Neuronal stem cell (in vitro differentiated cells): ENCODE measurements around the gene MAPK4.
A peak's percentile ranks its signal among the peaks of the same experiment; 100 is the strongest.

Source experiments
- DNase-seq: peaks from one replicate; pipeline ENCODE4 v3.0.0-alpha.2; 2013; ENCODE audit warnings: low spot score
- H2AFZ ChIP-seq: one replicate; pipeline ENCODE4 v1.6.1; 2013; ENCODE audit warnings: mild to moderate bottlenecking, low read length, inconsistent platforms
- H2AK5ac ChIP-seq: 2 replicates; pipeline ENCODE4 v1.6.1; 2013; ENCODE audit warnings: low read depth, mild to moderate bottlenecking, inconsistent platforms, low read length, moderate library complexity, mixed read lengths
- H2BK120ac ChIP-seq: 2 replicates; pipeline ENCODE4 v1.6.1; 2013; ENCODE audit warnings: low read depth, mild to moderate bottlenecking, inconsistent platforms, low read length, moderate library complexity, mixed read lengths
- H2BK12ac ChIP-seq: one replicate; pipeline ENCODE4 v1.6.1; 2013; ENCODE audit warnings: low read length, inconsistent platforms
- H2BK15ac ChIP-seq: 2 replicates; pipeline ENCODE4 v1.6.1; 2013; ENCODE audit warnings: mild to moderate bottlenecking, low read length, inconsistent platforms, mixed read lengths
- H2BK5ac ChIP-seq: one replicate; pipeline ENCODE4 v1.6.1; 2013; ENCODE audit warnings: inconsistent platforms, mild to moderate bottlenecking, low read length, moderate library complexity
- H3K14ac ChIP-seq: one replicate; pipeline ENCODE4 v1.6.1; 2013; ENCODE audit warnings: low read length, inconsistent platforms
- H3K18ac ChIP-seq: 2 replicates; pipeline ENCODE4 v1.6.1; 2013; ENCODE audit warnings: low read length, inconsistent platforms
- H3K23ac ChIP-seq: 2 replicates; pipeline ENCODE4 v1.6.1; 2013; ENCODE audit warnings: low read depth, mild to moderate bottlenecking, mixed read lengths, low read length, inconsistent platforms; ENCODE audit not compliant: poor library complexity
- H3K27ac ChIP-seq: replicated peaks from 3 replicates; pipeline ENCODE4 v1.5.1; 2013; ENCODE audit warnings: low read length, inconsistent platforms
- H3K27me3 ChIP-seq, 3 experiments: 2 replicates each; pipeline ENCODE4 v1.6.1; 2013; ENCODE audit warnings: low read length in 3 of 3, mild to moderate bottlenecking in 2 of 3, inconsistent platforms in 1 of 3, low read depth in 1 of 3, mixed read lengths in 1 of 3, moderate library complexity in 1 of 3; ENCODE audit not compliant: control insufficient read depth in 3 of 3, insufficient read depth in 3 of 3
- H3K36me3 ChIP-seq, 2 donors: replicated peaks in 1 of 2; 2 replicates each; pipeline ENCODE4 v1.6.1; 2013; ENCODE audit warnings: low read length in 2 of 2; ENCODE audit not compliant: control insufficient read depth in 2 of 2, insufficient read depth in 2 of 2
- H3K4ac ChIP-seq: 2 replicates; pipeline ENCODE4 v1.6.1; 2013; ENCODE audit warnings: inconsistent platforms, mild to moderate bottlenecking, low read length, moderate library complexity
- H3K4me1 ChIP-seq, 2 donors: 1 replicate in 1 of 2; 2 replicates in 1 of 2; pipeline ENCODE4 v1.6.1; 2013; ENCODE audit warnings: low read length in 2 of 2, low read depth in 1 of 2; ENCODE audit not compliant: control insufficient read depth in 2 of 2, insufficient read depth in 1 of 2
- H3K4me2 ChIP-seq: one replicate; pipeline ENCODE4 v1.6.1; 2013; ENCODE audit warnings: mild to moderate bottlenecking, low read length, inconsistent platforms; ENCODE audit not compliant: insufficient read depth, poor library complexity, severe bottlenecking
- H3K4me3 ChIP-seq, 2 donors: 2 replicates each; pipeline ENCODE4 v1.5.1; 2013; ENCODE audit warnings: low read length in 2 of 2, mild to moderate bottlenecking in 2 of 2, inconsistent platforms in 1 of 2, moderate library complexity in 1 of 2
- H3K79me1 ChIP-seq: one replicate; pipeline ENCODE4 v1.6.1; 2013; ENCODE audit warnings: low read depth, mild to moderate bottlenecking, inconsistent platforms, low read length, moderate library complexity
- H3K9ac ChIP-seq: one replicate; pipeline ENCODE4 v1.6.1; 2013; ENCODE audit warnings: mild to moderate bottlenecking, low read depth, low read length, inconsistent platforms; ENCODE audit not compliant: poor library complexity
- H3K9me3 ChIP-seq, 2 donors: replicated peaks in 1 of 2; 2 replicates each; pipeline versions ENCODE3 to v1.6.1; 2013; ENCODE audit warnings: low read length in 2 of 2, mild to moderate bottlenecking in 2 of 2, inconsistent platforms in 1 of 2, low read depth in 1 of 2, mixed read lengths in 1 of 2, moderate library complexity in 1 of 2; ENCODE audit not compliant: control insufficient read depth in 2 of 2, insufficient read depth in 1 of 2
- H4K8ac ChIP-seq: one replicate; pipeline ENCODE4 v1.6.1; 2013; ENCODE audit warnings: low read depth, mild to moderate bottlenecking, inconsistent platforms, low read length, moderate library complexity
- H4K91ac ChIP-seq: one replicate; pipeline ENCODE4 v1.6.1; 2013; ENCODE audit warnings: low read length, low read depth, mild to moderate bottlenecking, inconsistent platforms; ENCODE audit not compliant: poor library complexity
- WGBS, 2 donors: extraction: QIAGEN DNeasy Blood & Tissue Kit; methylation state at CpG; one replicate each; pipeline ENCODE4 v1.1.7; 2013; ENCODE audit warnings: missing lambda C conversion rate in 2 of 2, mixed read lengths in 1 of 2; ENCODE audit not compliant: insufficient read length in 2 of 2, insufficient replicate concordance in 1 of 2; ENCODE audit errors: extremely low coverage in 2 of 2; 5-methylcytosine and 5-hydroxymethylcytosine counted together

MAPK4 gene

GRCh38 chr18:50682852-50683251, 123.0 kb downstream of the MAPK4 start:
- H3K18ac ChIP-seq = no peak overlapping the region
- no peak overlapping the region for H2AK5ac ChIP-seq
- no CpG with 5 or more reads among the region's 1 CpG for WGBS, 2 donors
- H3K36me3 ChIP-seq = no peaks in the 10 kb centered on the region
- H2BK15ac ChIP-seq = no peak overlapping the region
- H2BK120ac ChIP-seq = no peak overlapping the region
- H4K91ac ChIP-seq = no peak overlapping the region
- H3K4me1 ChIP-seq = peaks cover 0 to 10% of the 10 kb centered on the region in 2 donors
- H3K27ac ChIP-seq = no peak overlapping the region
- H2AFZ ChIP-seq = no peak overlapping the region
- H2BK5ac ChIP-seq = no peak overlapping the region
- H4K8ac ChIP-seq = no peak overlapping the region
- DNase-seq = no peak
- peaks cover under 1 to 4% of the 10 kb centered on the region in 2 donors for H3K9me3 ChIP-seq
- no peak overlapping the region for H3K14ac ChIP-seq
- no peaks in the 10 kb centered on the region for H3K27me3 ChIP-seq
- no peak overlapping the region for H2BK12ac ChIP-seq
- no peak overlapping the region for H3K23ac ChIP-seq
- H3K4me2 ChIP-seq = no peak overlapping the region
- no peak overlapping the region for H3K9ac ChIP-seq
- H3K4me3 ChIP-seq = no peak overlapping the region
- H3K79me1 ChIP-seq = no peaks in the 10 kb centered on the region
- H3K4ac ChIP-seq = no peak overlapping the region

- Histone ChIP-seq H3K36me3 (no peaks in the 10 kb centered on the region), H2AFZ (no peak overlapping the region), H3K27ac (no peak overlapping the region), H2BK120ac (no peak overlapping the region), H3K4me3 (no peak overlapping the region), H3K23ac (no peak overlapping the region), H3K9ac (no peak overlapping the region), H3K14ac (no peak overlapping the region), H3K18ac (no peak overlapping the region), H3K4ac (no peak overlapping the region), H4K91ac (no peak overlapping the region), H2BK15ac (no peak overlapping the region), H3K9me3 (peaks cover 0 to 4% of the 10 kb centered on the region in 2 donors), H2AK5ac (no peak overlapping the region), H3K27me3 (no peaks in the 10 kb centered on the region), H3K4me1 (peaks cover 5 to 8% of the 10 kb centered on the region in 2 donors), H3K4me2 (no peak overlapping the region), H2BK12ac (no peak overlapping the region), H3K79me1 (no peaks in the 10 kb centered on the region), H2BK5ac (no peak overlapping the region), H4K8ac (no peak overlapping the region)
- DNase-seq = no peak
- no CpG with 5 or more reads among the region's 8 CpGs for WGBS, 2 donors
Observed at GRCh38 chr18:50686409-50686808, 126.5 kb downstream of the MAPK4 start.

GRCh38 chr18:50687491-50687890, 127.6 kb downstream of the MAPK4 start:
- no peak overlapping the region for H4K91ac ChIP-seq
- no peaks in the 10 kb centered on the region for H3K27me3 ChIP-seq
- no CpG with 5 or more reads among the region's 11 CpGs for WGBS, 2 donors
- no peaks in the 10 kb centered on the region for H3K79me1 ChIP-seq
- H2BK120ac ChIP-seq = no peak overlapping the region
- no peak overlapping the region for H2AFZ ChIP-seq
- no peak overlapping the region for H3K27ac ChIP-seq
- H3K4me3 ChIP-seq = no peak overlapping the region
- H3K23ac ChIP-seq = no peak overlapping the region
- H3K4me2 ChIP-seq = no peak overlapping the region
- no peaks in the 10 kb centered on the region for H3K36me3 ChIP-seq
- peak overlapping the region; percentile 32 for H3K9ac ChIP-seq
- no peak overlapping the region for H2BK15ac ChIP-seq
- DNase-seq = no peak
- H3K14ac ChIP-seq = no peak overlapping the region
- no peak overlapping the region for H3K4ac ChIP-seq
- peak overlapping the region; percentile 18 for H2AK5ac ChIP-seq
- peaks cover 5 to 11% of the 10 kb centered on the region in 2 donors for H3K4me1 ChIP-seq
- H3K18ac ChIP-seq = no peak overlapping the region
- no peak overlapping the region for H2BK5ac ChIP-seq
- no peaks in the 10 kb centered on the region for H3K9me3 ChIP-seq
- H4K8ac ChIP-seq = no peak overlapping the region
- no peak overlapping the region for H2BK12ac ChIP-seq

GRCh38 chr18:50689578-50689977, 129.7 kb downstream of the MAPK4 start:
- Histone ChIP-seq H2BK15ac (no peak overlapping the region), H2BK12ac (no peak overlapping the region), H3K4me2 (no peak overlapping the region), H4K8ac (no peak overlapping the region), H3K9me3 (no peaks in the 10 kb centered on the region), H3K4me1 (peaks cover 5 to 11% of the 10 kb centered on the region in 2 donors), H3K79me1 (no peaks in the 10 kb centered on the region), H3K27ac (no peak overlapping the region), H3K4ac (no peak overlapping the region), H2BK120ac (no peak overlapping the region), H4K91ac (no peak overlapping the region), H3K23ac (no peak overlapping the region), H3K18ac (no peak overlapping the region), H3K4me3 (no peak overlapping the region), H2BK5ac (no peak overlapping the region), H3K36me3 (no peaks in the 10 kb centered on the region), H3K27me3 (no peaks in the 10 kb centered on the region), H2AFZ (no peak overlapping the region), H2AK5ac (no peak overlapping the region), H3K9ac (no peak overlapping the region), H3K14ac (no peak overlapping the region)
- no peak for DNase-seq
- WGBS, 2 donors = no CpG with 5 or more reads among the region's 6 CpGs
